NT2/D1 (cell line): ENCODE measurements around the gene STRAP.

ENCODE experiments used
- DNase-seq: peaks from one replicate; pipeline ENCODE4 v3.0.0-alpha.2; 2011; ENCODE audit warnings: low read depth, low spot score
- H3K27me3 ChIP-seq: 2 replicates; pipeline ENCODE4 v1.6.0; 2011; ENCODE audit warnings: mild to moderate bottlenecking; ENCODE audit not compliant: insufficient read length, insufficient read depth
- H3K36me3 ChIP-seq: 2 replicates; pipeline ENCODE4 v1.6.1; 2011; ENCODE audit warnings: mild to moderate bottlenecking, low read length, mixed read lengths; ENCODE audit not compliant: insufficient read depth, insufficient read length
- H3K4me1 ChIP-seq: 2 replicates; pipeline ENCODE4 v1.5.1; 2011; ENCODE audit not compliant: insufficient read depth, insufficient read length
- H3K4me3 ChIP-seq: 2 replicates; pipeline ENCODE4 v1.5.1; 2011; ENCODE audit warnings: low read depth; ENCODE audit not compliant: insufficient read length
- H3K9ac ChIP-seq: 2 replicates; pipeline ENCODE4 v1.6.0; 2011; ENCODE audit warnings: low read depth; ENCODE audit not compliant: insufficient read length
- H3K9me3 ChIP-seq: 2 replicates; pipeline ENCODE4 v1.5.1; 2011; ENCODE audit warnings: mild to moderate bottlenecking, low read length; ENCODE audit not compliant: insufficient read depth
- SUZ12 ChIP-seq: IDR thresholded peaks from 2 replicates; pipeline ENCODE4 v1.6.1; 2011; ENCODE audit not compliant: insufficient read length, insufficient read depth; ENCODE audit errors: extremely low read depth
- YY1 ChIP-seq: IDR thresholded peaks from 2 replicates; pipeline ENCODE4 v1.6.1; 2011; ENCODE audit not compliant: insufficient read length, insufficient read depth
- ZNF274 ChIP-seq: IDR thresholded peaks from 2 replicates; pipeline ENCODE4 v1.6.1; 2011; ENCODE audit warnings: mild to moderate bottlenecking, low read depth, low read length

STRAP gene

GRCh38 chr12:15848606-15849005 lies 33.6 kb upstream of the STRAP start:
- no peak overlapping the region for H3K4me3 ChIP-seq
- H3K9ac ChIP-seq = no peak overlapping the region
- no peak for TF ChIP-seq YY1
- no peaks in the 10 kb centered on the region for H3K27me3 ChIP-seq
- no peaks in the 10 kb centered on the region for H3K4me1 ChIP-seq
- no peaks in the 10 kb centered on the region for H3K36me3 ChIP-seq
- DNase-seq = no peak
- no peaks in the 10 kb centered on the region for H3K9me3 ChIP-seq

DNA sequence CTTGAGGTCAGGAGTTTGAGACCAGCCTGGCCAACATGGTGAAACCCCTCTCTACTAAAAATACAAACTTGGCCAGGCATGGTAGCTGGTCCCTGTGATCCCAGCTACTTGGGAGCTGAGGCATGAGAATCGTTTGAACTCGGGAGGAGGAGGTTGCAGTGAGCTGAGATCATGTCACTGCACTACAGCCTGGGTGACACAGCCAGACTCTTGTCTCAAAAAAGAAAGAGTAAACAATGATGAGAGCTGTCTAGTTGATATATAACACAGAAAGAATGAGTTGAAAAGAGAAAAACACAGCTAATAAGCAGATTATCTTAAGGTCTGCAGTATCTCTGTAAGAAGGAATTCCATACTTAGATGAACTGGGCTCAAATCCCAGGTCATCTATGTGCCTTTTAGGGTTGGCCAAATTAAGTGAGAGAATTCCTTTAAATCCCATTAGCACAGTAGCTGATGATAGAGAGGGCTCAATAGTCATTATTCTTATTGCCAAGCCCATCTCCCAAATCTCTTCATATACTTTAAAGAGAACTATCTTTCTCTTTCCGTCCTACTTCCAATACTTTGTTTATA lies 31.1 kb upstream of the STRAP start:
- no peak overlapping the region for H3K9ac ChIP-seq
- H3K9me3 ChIP-seq = no peaks in the 10 kb centered on the region
- H3K27me3 ChIP-seq = no peaks in the 10 kb centered on the region
- no peak overlapping the region for H3K4me3 ChIP-seq
- H3K4me1 ChIP-seq = no peaks in the 10 kb centered on the region
- no peaks in the 10 kb centered on the region for H3K36me3 ChIP-seq
- TF ChIP-seq YY1 = no peak
- no peak for TF ChIP-seq ZNF274
- TF ChIP-seq SUZ12 = no peak
- DNase-seq = no peak

- Histone ChIP-seq H3K4me1 (no peaks in the 10 kb centered on the region), H3K27me3 (no peaks in the 10 kb centered on the region), H3K36me3 (no peaks in the 10 kb centered on the region), H3K9me3 (no peaks in the 10 kb centered on the region), H3K4me3 (no peak overlapping the region), H3K9ac (no peak overlapping the region)
- no peak for DNase-seq
- TF ChIP-seq ZNF274 (no peak), SUZ12 (no peak), YY1 (no peak)
Measured at GRCh38 chr12:15851919-15852318, 30.3 kb upstream of the STRAP start.

GRCh38 chr12:15852383-15852782 lies 29.8 kb upstream of the STRAP start:
- H3K9me3 ChIP-seq = no peaks in the 10 kb centered on the region
- H3K36me3 ChIP-seq = no peaks in the 10 kb centered on the region
- no peak for TF ChIP-seq SUZ12
- no peak for TF ChIP-seq YY1
- no peak for TF ChIP-seq ZNF274
- no peak overlapping the region for H3K4me3 ChIP-seq
- no peak for DNase-seq
- H3K27me3 ChIP-seq = no peaks in the 10 kb centered on the region
- no peaks in the 10 kb centered on the region for H3K4me1 ChIP-seq
- H3K9ac ChIP-seq = no peak overlapping the region

- TF ChIP-seq YY1 (no peak), ZNF274 (no peak), SUZ12 (no peak)
Measured at GRCh38 chr12:15853877-15854276, 28.3 kb upstream of the STRAP start.

GRCh38 chr12:15854916-15855315 lies 27.3 kb upstream of the STRAP start:
- Histone ChIP-seq H3K27me3 (no peaks in the 10 kb centered on the region), H3K9ac (no peak overlapping the region), H3K9me3 (no peaks in the 10 kb centered on the region), H3K4me3 (no peak overlapping the region), H3K4me1 (no peaks in the 10 kb centered on the region), H3K36me3 (no peaks in the 10 kb centered on the region)
- DNase-seq = no peak
- TF ChIP-seq SUZ12 (no peak), YY1 (no peak), ZNF274 (no peak)

More at GRCh38 chr12:15853877-15854276, 28.3 kb upstream of the STRAP start:
- DNase-seq = no peak
- Histone ChIP-seq H3K9me3 (no peaks in the 10 kb centered on the region), H3K36me3 (no peaks in the 10 kb centered on the region), H3K4me1 (no peaks in the 10 kb centered on the region), H3K4me3 (no peak overlapping the region), H3K27me3 (no peaks in the 10 kb centered on the region), H3K9ac (no peak overlapping the region)

- no peak for DNase-seq
- no peaks in the 10 kb centered on the region for H3K4me1 ChIP-seq
- H3K27me3 ChIP-seq = no peaks in the 10 kb centered on the region
- no peaks in the 10 kb centered on the region for H3K9me3 ChIP-seq
- no peak overlapping the region for H3K9ac ChIP-seq
- TF ChIP-seq ZNF274 = no peak
- no peak for TF ChIP-seq YY1
- no peak for TF ChIP-seq SUZ12
- H3K36me3 ChIP-seq = no peaks in the 10 kb centered on the region
- no peak overlapping the region for H3K4me3 ChIP-seq
Measured at GRCh38 chr12:15855646-15856045, 26.5 kb upstream of the STRAP start.
